DND-41 (cell line): Measurements from ENCODE around the gene STARD4.

Source experiments
- EZH2 ChIP-seq: IDR thresholded peaks from 3 replicates; pipeline ENCODE4 v1.6.1; 2012; ENCODE audit warnings: borderline replicate concordance, low read depth, mild to moderate bottlenecking, moderate library complexity, low read length, inconsistent platforms; ENCODE audit not compliant: severe bottlenecking
- TF ChIP-seq, protein P1 (sequence below): IDR thresholded peaks from 2 replicates; pipeline ENCODE4 v1.5.1; 2012; ENCODE audit warnings: borderline replicate concordance, low read length, moderate library complexity, mild to moderate bottlenecking; ENCODE audit not compliant: poor library complexity, severe bottlenecking; ENCODE audit errors: extremely low read depth

DNA sequence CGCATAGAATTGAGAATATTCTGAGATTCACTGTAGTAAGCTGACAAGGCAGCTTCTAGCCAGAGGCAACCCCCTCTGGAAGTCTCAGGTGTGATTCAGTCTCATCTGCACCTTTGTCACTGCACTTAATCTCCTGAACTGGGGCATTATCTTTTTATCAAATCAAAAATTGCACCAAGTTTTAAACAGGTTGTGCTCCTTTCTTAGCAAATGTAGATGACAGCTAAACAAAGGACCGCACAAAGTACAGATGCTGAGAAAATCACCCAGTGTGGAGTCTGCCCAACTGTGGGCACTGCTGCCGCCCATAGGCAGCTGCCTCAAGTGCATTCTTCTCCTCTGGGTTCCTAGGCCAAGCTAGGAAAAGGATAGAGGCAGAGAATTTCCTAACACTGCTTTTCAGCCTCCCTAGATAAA lies 51.1 kb downstream of the STARD4 start:
- no peak for TF ChIP-seq EZH2
- TF ChIP-seq, protein P1, sequence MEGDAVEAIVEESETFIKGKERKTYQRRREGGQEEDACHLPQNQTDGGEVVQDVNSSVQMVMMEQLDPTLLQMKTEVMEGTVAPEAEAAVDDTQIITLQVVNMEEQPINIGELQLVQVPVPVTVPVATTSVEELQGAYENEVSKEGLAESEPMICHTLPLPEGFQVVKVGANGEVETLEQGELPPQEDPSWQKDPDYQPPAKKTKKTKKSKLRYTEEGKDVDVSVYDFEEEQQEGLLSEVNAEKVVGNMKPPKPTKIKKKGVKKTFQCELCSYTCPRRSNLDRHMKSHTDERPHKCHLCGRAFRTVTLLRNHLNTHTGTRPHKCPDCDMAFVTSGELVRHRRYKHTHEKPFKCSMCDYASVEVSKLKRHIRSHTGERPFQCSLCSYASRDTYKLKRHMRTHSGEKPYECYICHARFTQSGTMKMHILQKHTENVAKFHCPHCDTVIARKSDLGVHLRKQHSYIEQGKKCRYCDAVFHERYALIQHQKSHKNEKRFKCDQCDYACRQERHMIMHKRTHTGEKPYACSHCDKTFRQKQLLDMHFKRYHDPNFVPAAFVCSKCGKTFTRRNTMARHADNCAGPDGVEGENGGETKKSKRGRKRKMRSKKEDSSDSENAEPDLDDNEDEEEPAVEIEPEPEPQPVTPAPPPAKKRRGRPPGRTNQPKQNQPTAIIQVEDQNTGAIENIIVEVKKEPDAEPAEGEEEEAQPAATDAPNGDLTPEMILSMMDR, result peak; percentile 53
